Measurements from ENCODE around the gene ATM.
"Not testable (repeated sequence)": the region's sequence is repeated elsewhere in the genome, so short reads cannot be mapped to it uniquely, and the experiment has no call there.

DNA sequence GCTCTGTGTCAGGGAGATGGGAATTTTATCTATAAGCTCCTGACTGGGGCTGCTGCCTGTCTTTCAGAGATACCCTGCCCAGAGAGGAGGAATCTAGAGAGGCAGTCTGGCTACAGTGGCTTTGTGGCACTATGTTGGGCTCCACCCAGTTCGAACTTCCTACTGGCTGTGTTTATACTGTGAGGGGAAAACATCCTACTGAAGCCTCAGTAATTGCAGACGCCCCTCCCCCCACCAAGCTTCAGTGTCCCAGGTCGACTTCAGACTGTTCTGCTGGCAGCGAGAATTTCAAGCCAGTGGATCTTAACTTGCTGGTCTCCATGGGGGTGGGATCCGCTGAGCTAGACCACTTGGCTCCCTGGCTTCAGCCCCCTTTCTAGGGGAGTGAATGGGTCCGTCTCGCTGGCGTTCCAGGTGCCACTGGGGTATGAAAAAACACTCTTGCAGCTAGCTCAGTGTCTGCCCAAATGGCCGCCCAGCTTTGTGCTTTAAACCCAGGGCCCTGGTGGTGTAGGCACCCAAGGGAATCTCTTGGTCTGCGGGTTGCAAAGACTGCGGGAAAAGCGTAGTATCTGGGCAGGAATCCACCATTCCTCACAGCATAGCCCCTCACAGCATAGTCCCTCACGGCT is 54.2 kb downstream of the ATM start:
- TF ChIP-seq, protein P1, sequence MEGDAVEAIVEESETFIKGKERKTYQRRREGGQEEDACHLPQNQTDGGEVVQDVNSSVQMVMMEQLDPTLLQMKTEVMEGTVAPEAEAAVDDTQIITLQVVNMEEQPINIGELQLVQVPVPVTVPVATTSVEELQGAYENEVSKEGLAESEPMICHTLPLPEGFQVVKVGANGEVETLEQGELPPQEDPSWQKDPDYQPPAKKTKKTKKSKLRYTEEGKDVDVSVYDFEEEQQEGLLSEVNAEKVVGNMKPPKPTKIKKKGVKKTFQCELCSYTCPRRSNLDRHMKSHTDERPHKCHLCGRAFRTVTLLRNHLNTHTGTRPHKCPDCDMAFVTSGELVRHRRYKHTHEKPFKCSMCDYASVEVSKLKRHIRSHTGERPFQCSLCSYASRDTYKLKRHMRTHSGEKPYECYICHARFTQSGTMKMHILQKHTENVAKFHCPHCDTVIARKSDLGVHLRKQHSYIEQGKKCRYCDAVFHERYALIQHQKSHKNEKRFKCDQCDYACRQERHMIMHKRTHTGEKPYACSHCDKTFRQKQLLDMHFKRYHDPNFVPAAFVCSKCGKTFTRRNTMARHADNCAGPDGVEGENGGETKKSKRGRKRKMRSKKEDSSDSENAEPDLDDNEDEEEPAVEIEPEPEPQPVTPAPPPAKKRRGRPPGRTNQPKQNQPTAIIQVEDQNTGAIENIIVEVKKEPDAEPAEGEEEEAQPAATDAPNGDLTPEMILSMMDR (IDR thresholded peaks at IDR 0.05): not testable (repeated sequence)
- TF ChIP-seq EZH2 (IDR thresholded peaks at IDR 0.05; ENCODE audit: borderline replicate concordance, insufficient read depth, low read depth, low read length, poor library complexity, severe bottlenecking): not testable (repeated sequence)
